Mononuclear cell (primary cell): ENCODE results near the gene CNNM2. TPM values are rescaled to one million over a fixed set of nuclear protein-coding genes. Genes with fewer than 3 reads are reported as not detected.

ENCODE experiments used
- H3K27me3 ChIP-seq: 2 replicates; pipeline ENCODE4 v1.6.0; 2011; ENCODE audit warnings: low read length, control low read depth; ENCODE audit not compliant: insufficient read depth
- H3K4me1 ChIP-seq: 2 replicates; pipeline ENCODE4 v1.5.1; 2011; ENCODE audit warnings: mild to moderate bottlenecking, low read length, control low read depth; ENCODE audit not compliant: insufficient read depth
- H3K4me3 ChIP-seq: 2 replicates; pipeline ENCODE4 v1.5.1; 2011; ENCODE audit warnings: mild to moderate bottlenecking, low read length, moderate library complexity
- H3K9me3 ChIP-seq: 2 replicates; pipeline ENCODE4 v1.5.1; 2011; ENCODE audit warnings: low read depth, mild to moderate bottlenecking, control low read depth, low read length
- total RNA-seq: library from RNA; depleted of rRNA; stranded (reverse); fragments of >200 nt; gene quantifications from one replicate; pipeline ENCODE4 v1.2.3, GENCODE V29; 2012

The CNNM2 gene
- total RNA-seq = 7.3 TPM

DNA sequence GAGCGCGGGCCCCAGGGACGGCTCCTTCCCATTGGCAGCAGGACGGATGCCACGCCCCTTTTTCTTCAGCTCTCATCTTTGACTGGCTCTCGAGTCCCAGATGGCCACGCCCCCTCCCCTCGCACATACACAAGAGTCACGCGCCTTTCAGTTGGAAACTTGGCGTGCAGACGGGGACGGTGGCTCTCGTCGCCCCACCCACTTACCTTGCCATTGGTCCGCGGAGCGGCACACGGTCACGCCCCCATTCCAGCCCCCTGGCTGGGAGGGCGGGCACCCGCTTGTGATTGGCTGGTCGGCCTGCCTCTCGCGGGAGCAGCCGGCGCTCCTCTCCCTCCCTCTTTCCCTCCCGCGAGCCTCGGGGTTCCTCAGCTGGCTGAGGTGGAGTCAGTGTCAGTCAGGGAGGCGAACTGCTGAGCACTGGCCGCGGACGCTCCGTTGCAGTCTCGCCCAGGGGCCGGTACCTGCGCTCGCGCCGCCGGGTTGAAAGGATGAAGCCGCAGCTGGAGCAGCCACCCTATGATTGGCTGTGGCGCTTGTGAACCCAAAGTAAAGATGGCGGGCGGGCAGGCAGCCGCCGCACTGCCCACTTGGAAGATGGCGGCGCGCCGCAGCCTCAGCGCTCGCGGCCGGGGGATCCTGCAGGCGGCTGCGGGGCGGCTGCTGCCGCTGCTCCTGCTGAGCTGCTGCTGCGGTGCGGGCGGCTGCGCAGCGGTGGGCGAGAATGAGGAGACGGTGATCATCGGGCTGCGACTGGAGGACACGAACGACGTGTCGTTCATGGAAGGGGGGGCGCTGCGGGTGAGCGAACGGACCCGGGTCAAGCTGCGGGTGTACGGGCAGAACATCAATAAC is at the start of gene CNNM2:
Gene CNNM2, plus strand, starts transcription at position 333 of the 855 bp plus-strand sequence. Its CDS starts 187 bp downstream, at position 520.
- Histone ChIP-seq H3K9me3 (no peaks in the 10 kb centered on the region), H3K27me3 (peaks cover 8% of the 10 kb centered on the region), H3K4me3 (peak within 1 kb of the TSS; percentile 98), H3K4me1 (peaks cover 40% of the 10 kb centered on the region)

DNA sequence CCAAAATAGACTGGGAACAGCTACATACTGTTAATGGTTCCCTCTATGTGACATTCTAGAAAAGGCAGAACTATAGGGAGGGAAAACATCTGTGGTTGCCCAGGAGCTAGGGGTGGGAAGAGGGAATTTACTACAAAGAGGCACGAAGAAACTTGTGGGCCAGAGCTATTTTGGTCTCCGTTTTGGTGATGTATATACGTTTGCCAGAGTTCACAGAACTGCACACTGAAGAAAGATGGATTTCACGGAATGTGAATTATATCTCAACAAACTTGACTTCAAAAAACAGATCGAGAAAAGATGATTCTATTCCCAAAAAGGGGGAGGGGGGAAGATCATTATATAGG is 49.2 kb upstream of the CNNM2 start:
- Histone ChIP-seq H3K4me1 (no peaks in the 10 kb centered on the region), H3K27me3 (peaks cover 23% of the 10 kb centered on the region), H3K9me3 (no peaks in the 10 kb centered on the region), H3K4me3 (no peak overlapping the region)

DNA sequence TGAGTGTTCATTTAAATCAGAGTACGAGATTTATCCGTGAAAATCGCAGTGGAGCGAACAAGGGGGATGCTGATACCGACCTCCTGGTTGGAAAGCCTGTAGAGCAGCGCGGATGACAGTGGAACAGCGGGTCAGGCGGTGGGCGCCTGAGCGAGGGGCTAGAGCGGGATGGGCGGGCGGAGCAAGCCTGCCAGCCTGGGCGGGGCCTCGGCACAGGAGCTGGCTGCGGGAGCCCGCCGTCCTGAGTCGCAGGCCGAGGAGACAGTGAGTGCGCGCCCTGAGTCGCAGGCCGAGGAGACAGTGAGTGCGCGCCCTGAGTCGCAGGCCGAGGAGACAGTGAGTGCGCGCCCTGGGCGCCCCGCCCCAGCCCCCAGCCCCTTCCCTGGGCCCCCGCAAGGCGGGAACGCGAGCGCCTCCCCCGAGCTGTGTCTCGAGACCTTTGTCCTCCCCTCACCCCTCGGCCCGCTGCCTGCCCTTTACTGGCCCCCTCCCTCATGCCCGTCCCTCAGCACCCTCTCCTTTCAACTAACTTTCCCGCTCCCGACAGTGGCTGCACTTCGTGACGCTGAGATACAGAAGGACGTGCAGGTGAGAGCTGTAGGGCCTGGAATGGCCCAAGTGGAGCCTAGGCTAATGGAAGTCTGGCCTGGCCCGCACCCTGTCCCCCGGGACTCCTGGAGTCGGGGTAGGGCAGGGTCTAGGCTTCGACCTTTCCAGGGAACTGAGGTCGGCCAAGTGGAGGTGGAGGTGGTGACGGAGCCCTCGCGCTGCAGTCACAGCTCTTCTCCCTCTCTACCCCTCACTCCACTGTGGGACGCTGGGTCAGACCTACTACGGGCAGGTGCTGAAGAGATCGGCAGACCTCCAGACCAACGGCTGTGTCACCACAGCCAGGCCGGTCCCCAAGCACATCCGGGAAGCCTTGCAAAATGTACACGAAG is 48.6 kb upstream of the CNNM2 start, which contains the start of gene AS3MT:
Gene AS3MT, plus strand, starts transcription at position 213 of the 941 bp plus-strand sequence. Its CDS starts 123 bp downstream, at position 336.
- no peaks in the 10 kb centered on the region for H3K4me1 ChIP-seq
- H3K9me3 ChIP-seq = no peaks in the 10 kb centered on the region
- peaks cover 23% of the 10 kb centered on the region for H3K27me3 ChIP-seq
- H3K4me3 ChIP-seq = no peak within 1 kb of the TSS

DNA sequence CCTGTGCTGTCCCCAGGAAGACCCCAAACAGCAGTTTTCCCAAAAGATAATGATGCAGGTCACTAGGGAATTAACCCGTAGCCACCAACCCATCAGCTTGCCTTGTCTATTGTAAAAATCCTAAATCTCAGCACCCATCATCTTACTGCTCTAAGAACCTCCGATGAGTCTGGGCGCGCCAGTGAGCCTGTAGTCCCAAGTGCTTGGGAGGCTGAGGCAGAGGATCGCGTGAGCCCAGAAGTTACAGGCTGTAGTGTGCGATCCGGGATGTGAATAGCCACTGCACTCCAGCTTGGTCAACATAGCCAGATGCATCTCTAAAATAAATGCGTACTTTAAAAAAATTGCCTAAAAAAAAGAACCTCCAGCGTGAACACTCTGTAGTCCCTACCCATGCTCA is 47.9 kb upstream of the CNNM2 start:
- Histone ChIP-seq H3K9me3 (no peaks in the 10 kb centered on the region), H3K27me3 (peaks cover 23% of the 10 kb centered on the region), H3K4me1 (no peaks in the 10 kb centered on the region), H3K4me3 (no peak overlapping the region)

DNA sequence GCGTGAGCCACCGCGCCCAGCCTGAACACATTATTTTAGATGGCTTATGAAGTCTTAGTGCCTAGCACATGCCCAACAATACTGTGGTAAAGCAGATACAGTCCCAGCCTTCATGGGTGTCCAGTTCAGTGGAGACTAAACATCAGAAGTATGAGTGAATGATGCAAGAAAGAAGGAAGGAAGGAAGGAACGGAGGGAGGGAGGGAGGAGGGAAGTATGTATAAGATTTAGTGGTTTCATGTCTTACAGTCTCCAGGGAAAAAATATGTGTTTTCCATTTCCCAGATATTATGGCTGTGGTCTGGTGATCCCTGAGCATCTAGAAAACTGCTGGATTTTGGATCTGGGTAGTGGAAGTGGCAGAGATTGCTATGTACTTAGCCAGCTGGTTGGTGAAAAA is 45.9 kb upstream of the CNNM2 start:
- Histone ChIP-seq H3K27me3 (peaks cover 23% of the 10 kb centered on the region), H3K9me3 (no peaks in the 10 kb centered on the region), H3K4me1 (no peaks in the 10 kb centered on the region)

DNA sequence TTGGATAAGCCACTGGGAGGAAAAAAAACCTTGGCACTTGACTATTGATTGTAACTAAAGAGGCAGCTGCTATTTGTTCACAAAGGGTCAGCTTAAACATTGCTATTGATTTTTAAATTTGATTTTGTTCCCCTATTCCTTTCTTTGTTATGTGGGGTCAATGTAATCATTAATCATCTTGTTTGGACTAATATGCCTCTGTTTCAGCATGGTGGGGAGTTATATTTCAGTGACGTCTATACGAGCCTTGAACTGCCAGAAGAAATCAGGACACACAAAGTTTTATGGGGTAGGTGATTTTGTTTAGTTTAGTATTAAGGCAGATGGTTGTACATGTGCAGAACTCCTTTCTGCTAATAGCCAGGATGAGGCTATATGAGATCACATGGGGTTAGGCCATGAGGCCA is 41.3 kb upstream of the CNNM2 start:
- Histone ChIP-seq H3K9me3 (no peaks in the 10 kb centered on the region), H3K4me3 (no peak overlapping the region), H3K27me3 (no peaks in the 10 kb centered on the region), H3K4me1 (no peaks in the 10 kb centered on the region)

More for the DNA sequence above, 45.9 kb upstream of the CNNM2 start:
- H3K4me3 ChIP-seq = no peak overlapping the region

DNA sequence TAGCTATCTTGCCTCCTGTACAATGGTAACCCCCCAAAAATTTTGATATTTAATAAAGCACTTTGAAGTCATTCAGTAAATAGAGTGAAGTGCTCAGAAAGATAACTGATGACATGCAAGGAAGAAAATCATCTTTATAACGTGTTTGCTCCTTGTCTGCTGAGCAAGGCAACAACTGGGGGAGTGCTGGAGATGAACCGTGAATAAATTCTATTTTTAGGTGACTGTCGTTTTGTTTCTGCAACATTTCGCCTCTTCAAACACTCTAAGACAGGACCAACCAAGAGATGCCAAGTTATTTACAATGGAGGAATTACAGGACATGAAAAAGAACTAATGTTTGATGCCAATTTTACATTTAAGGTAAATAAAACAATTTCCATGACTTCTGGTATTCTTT is 39.5 kb upstream of the CNNM2 start:
- Histone ChIP-seq H3K9me3 (no peaks in the 10 kb centered on the region), H3K4me3 (no peak overlapping the region), H3K4me1 (no peaks in the 10 kb centered on the region), H3K27me3 (no peaks in the 10 kb centered on the region)

DNA sequence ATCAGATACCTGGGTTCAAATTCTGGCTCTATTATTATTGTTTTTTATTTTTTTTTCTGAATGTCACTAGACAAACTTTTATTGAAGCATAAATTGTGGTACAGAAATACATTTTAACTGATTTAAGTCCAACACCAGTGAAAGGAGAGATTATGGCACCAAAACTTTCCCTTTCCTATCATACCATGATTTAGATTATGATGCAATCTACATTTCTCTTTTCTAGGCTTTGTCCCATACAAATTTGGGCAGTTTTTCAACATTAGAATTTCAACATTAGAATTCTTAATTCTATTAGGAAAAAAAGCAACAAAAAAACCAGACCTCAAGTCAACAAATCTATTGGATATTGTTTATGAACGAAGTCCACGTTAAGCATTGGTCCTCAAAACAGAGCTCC is 37.8 kb upstream of the CNNM2 start:
- Histone ChIP-seq H3K9me3 (no peaks in the 10 kb centered on the region), H3K27me3 (no peaks in the 10 kb centered on the region), H3K4me1 (no peaks in the 10 kb centered on the region), H3K4me3 (no peak overlapping the region)

DNA sequence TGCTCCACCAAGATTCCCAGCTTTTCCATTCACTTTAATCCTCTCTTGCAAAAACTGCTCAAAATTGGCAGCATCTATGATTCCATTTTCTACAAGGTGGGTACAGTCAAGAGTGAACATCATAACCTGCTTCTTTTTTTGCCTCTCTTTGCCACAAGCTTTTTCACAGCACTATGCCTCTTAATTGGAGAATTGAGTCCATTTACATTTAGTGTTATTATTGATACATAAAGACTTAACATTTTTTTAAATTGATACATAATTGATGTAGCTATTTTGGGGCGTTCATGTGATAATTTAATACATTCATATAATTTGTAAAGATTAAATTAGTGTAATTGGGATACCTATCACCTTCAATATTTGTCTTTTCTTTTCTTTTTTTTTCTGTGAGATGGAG is 30.0 kb upstream of the CNNM2 start:
- H3K4me3 ChIP-seq = no peak overlapping the region
- H3K9me3 ChIP-seq = no peaks in the 10 kb centered on the region
- H3K4me1 ChIP-seq = no peaks in the 10 kb centered on the region
- H3K27me3 ChIP-seq = no peaks in the 10 kb centered on the region

DNA sequence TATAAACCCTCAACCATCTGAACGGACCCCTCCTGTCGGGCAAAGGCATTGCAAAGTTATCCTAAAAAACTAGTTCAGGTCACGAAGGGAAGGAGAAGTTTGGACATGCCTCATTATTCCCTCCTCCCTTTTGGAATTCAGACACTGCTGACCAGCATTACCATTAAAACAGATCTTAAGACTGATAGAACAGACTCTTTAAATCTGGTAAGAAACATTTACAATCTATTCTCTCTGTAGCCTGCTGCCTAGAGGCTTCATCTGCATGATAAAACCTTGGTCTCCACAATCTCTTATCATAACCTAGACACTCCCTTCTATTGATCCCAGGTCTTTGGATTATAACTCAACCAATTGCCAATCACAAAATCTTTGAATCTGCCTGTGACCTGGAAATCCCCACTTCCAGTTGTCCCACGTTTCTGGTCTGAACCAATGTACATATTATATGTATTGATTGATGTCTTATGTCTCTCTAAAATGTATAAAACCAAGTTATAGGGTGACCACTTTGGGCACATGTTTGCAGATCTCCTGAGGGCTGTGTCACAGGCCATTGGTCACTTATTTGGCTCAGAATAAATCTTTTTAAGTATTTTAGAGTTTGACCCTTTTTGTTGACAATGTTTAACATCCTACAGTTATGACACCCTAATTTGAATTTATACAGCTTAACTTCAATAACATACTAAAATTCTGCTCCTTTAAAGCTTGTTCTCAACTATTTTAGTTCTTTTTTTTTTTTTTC is 23.5 kb upstream of the CNNM2 start:
- H3K4me1 ChIP-seq = no peaks in the 10 kb centered on the region
- H3K9me3 ChIP-seq = no peaks in the 10 kb centered on the region
- H3K4me3 ChIP-seq = no peak overlapping the region
- H3K27me3 ChIP-seq = no peaks in the 10 kb centered on the region

DNA sequence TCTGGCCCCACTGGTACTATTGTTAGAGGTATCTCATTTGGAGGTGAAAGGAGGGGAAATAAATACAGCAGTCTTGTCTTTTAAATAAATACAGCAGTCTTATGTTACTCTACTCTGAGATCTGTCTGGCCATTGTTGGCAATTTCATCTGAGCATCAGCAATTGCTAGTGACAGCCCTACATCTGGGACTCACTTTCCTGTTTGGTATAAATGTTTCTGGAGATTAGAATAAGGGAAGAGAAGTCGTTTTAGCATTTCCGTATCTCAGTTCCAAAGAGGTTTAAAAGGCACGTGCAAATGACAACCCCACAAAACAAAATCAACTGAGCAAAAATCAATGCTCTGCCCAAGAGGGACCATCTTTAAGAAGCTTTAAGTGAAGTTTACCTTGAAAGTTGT is 18.1 kb upstream of the CNNM2 start:
- H3K4me3 ChIP-seq = no peak overlapping the region
- no peaks in the 10 kb centered on the region for H3K27me3 ChIP-seq
- no peaks in the 10 kb centered on the region for H3K4me1 ChIP-seq
- H3K9me3 ChIP-seq = no peaks in the 10 kb centered on the region

DNA sequence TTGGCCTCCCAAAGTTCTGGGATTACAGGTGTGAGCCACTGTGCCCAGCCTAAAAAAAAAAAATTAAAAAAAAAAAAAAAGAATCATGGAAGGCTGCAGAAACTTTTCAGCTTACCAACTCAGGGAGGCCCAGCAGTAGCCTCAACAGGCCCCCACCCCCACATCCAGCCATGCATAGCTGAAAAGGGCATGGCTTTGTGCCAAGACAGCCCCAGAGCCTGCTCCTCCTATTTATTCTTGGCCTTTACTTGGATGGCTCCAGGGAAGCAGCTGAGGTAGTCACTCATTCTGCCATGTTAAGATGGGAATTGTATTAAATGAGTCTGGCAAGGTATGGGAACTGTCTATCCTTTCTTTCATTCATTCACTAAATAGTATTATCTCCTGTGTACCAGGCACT is 13.7 kb upstream of the CNNM2 start:
- Histone ChIP-seq H3K27me3 (no peaks in the 10 kb centered on the region), H3K4me3 (no peak overlapping the region), H3K9me3 (no peaks in the 10 kb centered on the region), H3K4me1 (no peaks in the 10 kb centered on the region)

DNA sequence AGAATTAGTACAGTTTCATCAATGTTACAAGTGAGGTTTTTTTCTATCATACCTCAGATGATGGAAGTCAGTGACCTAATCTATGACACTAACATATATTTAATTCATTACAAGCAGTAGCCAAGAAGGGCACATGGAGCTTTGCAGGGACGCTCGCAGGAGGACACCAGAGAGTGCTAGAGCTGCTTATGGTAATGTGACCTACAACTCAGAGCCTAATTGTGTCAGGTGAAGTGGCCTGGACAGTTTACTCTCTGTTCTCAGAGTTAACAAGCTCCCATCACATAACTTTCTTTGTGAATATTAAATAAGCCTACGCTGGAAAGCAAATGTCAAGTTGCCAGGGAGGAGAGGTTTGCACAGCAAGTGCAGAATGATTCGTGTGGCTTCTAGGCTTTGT is 11.6 kb upstream of the CNNM2 start:
- H3K4me3 ChIP-seq = no peak overlapping the region
- H3K9me3 ChIP-seq = no peaks in the 10 kb centered on the region
- H3K27me3 ChIP-seq = no peaks in the 10 kb centered on the region
- H3K4me1 ChIP-seq = no peaks in the 10 kb centered on the region

DNA sequence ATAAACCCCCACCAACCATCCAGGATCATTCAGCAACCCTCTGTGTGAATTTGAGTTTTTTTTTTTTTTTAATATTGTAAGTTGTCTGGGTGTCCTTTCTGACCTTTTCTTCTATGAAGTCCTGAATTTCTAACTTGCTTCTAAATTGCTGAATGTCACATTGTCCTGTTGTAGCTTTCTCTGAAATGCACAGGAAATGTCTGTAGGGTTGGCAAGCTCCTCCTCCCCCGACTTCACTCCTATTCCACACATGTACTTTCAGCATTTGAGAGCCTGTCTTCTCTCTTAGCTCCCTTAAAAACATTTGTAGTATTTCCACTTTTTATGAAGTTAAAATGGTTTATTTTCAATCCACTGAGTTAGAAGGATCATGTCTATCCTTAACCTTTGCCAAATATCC is 3.3 kb upstream of the CNNM2 start:
- Histone ChIP-seq H3K27me3 (peaks cover 12% of the 10 kb centered on the region), H3K4me3 (no peak overlapping the region), H3K4me1 (peaks cover 21% of the 10 kb centered on the region), H3K9me3 (no peaks in the 10 kb centered on the region)

DNA sequence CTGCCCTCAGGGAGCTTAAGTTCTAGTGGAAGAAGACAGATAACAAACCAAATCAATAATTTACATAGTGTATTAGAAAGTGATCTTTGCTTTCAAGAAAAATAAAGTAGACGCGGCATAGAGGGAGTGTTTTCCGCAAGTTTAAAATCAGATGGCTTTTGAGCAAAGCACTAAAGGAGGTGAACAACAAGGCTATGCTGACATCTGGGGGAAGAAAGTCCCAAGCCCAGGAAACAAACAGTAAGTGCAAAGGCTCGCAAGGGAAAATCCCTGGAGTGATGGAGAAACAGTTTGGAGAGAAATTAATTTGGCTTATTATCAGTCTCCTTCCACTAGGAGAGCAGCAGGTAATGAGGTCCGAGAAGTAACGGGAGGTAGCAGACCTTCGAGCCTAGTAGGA is 1.9 kb upstream of the CNNM2 start:
- H3K4me3 ChIP-seq = no peak overlapping the region
- H3K27me3 ChIP-seq = peaks cover 12% of the 10 kb centered on the region
- H3K4me1 ChIP-seq = peaks cover 33% of the 10 kb centered on the region
- no peaks in the 10 kb centered on the region for H3K9me3 ChIP-seq
